HepG2 (cell line): ENCODE results near the gene SLX1A. TPM values are rescaled to one million over a fixed set of nuclear protein-coding genes. Genes with fewer than 3 reads are reported as not detected.
A peak's percentile ranks its signal among the peaks of the same experiment; 100 is the strongest.
"Not testable (repeated sequence)": the region's sequence is repeated elsewhere in the genome, so short reads cannot be mapped to it uniquely, and the experiment has no call there.

ENCODE experiments used
- ATAC-seq: fragments of 200-7000 bp; cut with Tn5 transposase; 3 replicates; pipeline ENCODE4 v1.9.1; 2020; ENCODE audit warnings: mild to moderate bottlenecking, moderate library complexity
- Bru-seq: library from RNA; stranded (reverse); fragments of 400-500 nt; gene quantifications from one replicate; lab custom pipeline; 2021; lab: Mats Ljungman, UMichigan
- BruChase-seq, 2 experiments: library from RNA; stranded (reverse); fragments of 400-500 nt; gene quantifications; one replicate each; lab custom pipeline; 2021; lab: Mats Ljungman, UMichigan
- BruUV-seq: library from RNA; stranded (reverse); fragments of 400-500 nt; replicated peaks from 2 replicates; lab custom pipeline; 2021; lab: Mats Ljungman, UMichigan
- CTCF ChIA-PET: fragments of 300-600 bp; formaldehyde crosslinking; extraction: SDS; loops from one replicate; lab custom pipeline; 2021; ENCODE audit warnings: low total read pairs, inconsistent platforms, low intra/inter-chr PET ratio; lab: Yijun Ruan, JAX
- POLR2A ChIA-PET: fragments of 350-600 bp; sonication (Branson Sonifier 250); formaldehyde crosslinking; loops from one replicate; lab custom pipeline; 2020; ENCODE audit warnings: antibody characterized with exemption, inconsistent platforms; lab: Yijun Ruan, JAX
- DNase-seq: peaks from one replicate; pipeline ENCODE4 v3.0.0-alpha.2; 2015; ENCODE audit warnings: low spot score
- FAIRE-seq: peaks from 3 replicates; lab custom pipeline; 2011; peaks lifted over from hg19 to GRCh38; lab: Jason Lieb, UNC
- H2AFZ ChIP-seq: one replicate; pipeline ENCODE4 v1.6.1; 2011; ENCODE audit warnings: low read length, inconsistent platforms
- H3K27ac ChIP-seq: fragments of 300-600 bp; 3 replicates; pipeline ENCODE4 v1.8.0; 2011; ENCODE audit warnings: mixed run types, mild to moderate bottlenecking, mixed read lengths, low read length, inconsistent platforms; ENCODE audit not compliant: insufficient read depth; ENCODE audit errors: extremely low read length
- H3K27me3 ChIP-seq, 2 experiments: fragments of 200-600 bp in 1 of 2; 2 replicates in 1 of 2; 3 replicates in 1 of 2; pipeline versions ENCODE4 v1.6.0 to v1.8.0; 2011; ENCODE audit warnings: low read length in 2 of 2, mild to moderate bottlenecking in 2 of 2, moderate library complexity in 2 of 2, inconsistent platforms in 1 of 2; ENCODE audit not compliant: insufficient read depth in 2 of 2, control insufficient read depth in 1 of 2
- H3K36me3 ChIP-seq, 2 experiments: fragments of 200-600 bp in 1 of 2; replicated peaks in 1 of 2; 2 replicates in 1 of 2; 3 replicates in 1 of 2; pipeline versions ENCODE4 v1.5.1 to v1.8.0; 2011; ENCODE audit warnings: low read length in 2 of 2, inconsistent platforms in 1 of 2; ENCODE audit not compliant: insufficient read depth in 2 of 2, control insufficient read depth in 1 of 2
- H3K4me1 ChIP-seq: 2 replicates; pipeline ENCODE4 v1.5.1; 2012; ENCODE audit warnings: low read length, inconsistent platforms; ENCODE audit not compliant: insufficient read depth
- H3K4me2 ChIP-seq: 2 replicates; pipeline ENCODE4 v1.6.0; 2011; ENCODE audit warnings: low read depth, low read length, inconsistent platforms
- H3K4me3 ChIP-seq, 3 experiments: fragments of 200-600 bp in 1 of 3; sonication (generic), shearing (Covaris generic) in 1 of 3; replicated peaks in 1 of 3; 2 replicates each; pipeline ENCODE4 v1.5.1; 2011 to 2016; ENCODE audit warnings: low read length in 3 of 3, inconsistent platforms in 2 of 3, low read depth in 2 of 3, mild to moderate bottlenecking in 2 of 3, control low read depth in 1 of 3, mixed read lengths in 1 of 3; ENCODE audit not compliant: insufficient read depth in 1 of 3
- H3K79me2 ChIP-seq: one replicate; pipeline ENCODE4 v1.6.1; 2011; ENCODE audit warnings: low read length, inconsistent platforms; ENCODE audit not compliant: insufficient read depth
- H3K9ac ChIP-seq: 2 replicates; pipeline ENCODE4 v1.6.0; 2011; ENCODE audit warnings: mild to moderate bottlenecking, low read depth, low read length, inconsistent platforms; ENCODE audit not compliant: insufficient read depth
- H3K9me3 ChIP-seq: 2 replicates; pipeline ENCODE4 v1.5.1; 2012; ENCODE audit warnings: mild to moderate bottlenecking, low read length
- H4K20me1 ChIP-seq: 2 replicates; pipeline ENCODE4 v1.6.0; 2011; ENCODE audit warnings: inconsistent platforms, mild to moderate bottlenecking, low read length, moderate library complexity; ENCODE audit not compliant: insufficient read depth
- BRCA1 ChIP-seq: sonication (generic); formaldehyde crosslinking; IDR thresholded peaks from 2 replicates; pipeline ENCODE4 v1.4.0; 2020; ENCODE audit warnings: missing genetic modification reagents
- TEAD3 ChIP-seq: optimal IDR thresholded peaks from 2 replicates; pipeline ENCODE3; 2016; ENCODE audit warnings: borderline replicate concordance
- WGBS: methylation state at CpG from one replicate; pipeline ENCODE4 v1.1.6; 2017; ENCODE audit warnings: low lambda C conversion rate; 5-methylcytosine and 5-hydroxymethylcytosine counted together
- in situ Hi-C: cut with HindIII; loops from 2 replicates; pipeline ENCODE4 v1.10.0; 2017; ENCODE audit warnings: low pct_unique_long_range_greater_than_20kb; ENCODE audit not compliant: extremely low pct_ligation_motif_present
- intact Hi-C: fragments of 100-400 bp; cut with micrococcal nuclease; formaldehyde crosslinking; loops from one replicate; pipeline ENCODE4 v1.10.0; 2022; ENCODE audit not compliant: unreplicated experiment
- long read RNA-seq, 2 experiments: library from RNA in 1 of 2; library from polyadenylated mRNA in 1 of 2; stranded (forward) in 1 of 2; unstranded in 1 of 2; transcript quantifications; one replicate each; pipeline ENCODE4 v2.0.0, GENCODE V29; 2019 to 2022
- polyA minus RNA-seq, 3 experiments: library from RNA; depleted of rRNA, polyadenylated mRNA; stranded (reverse); fragments of >200 nt; gene quantifications; 2 replicates each; pipeline ENCODE4 v1.2.3, GENCODE V29; 2011; ENCODE audit warnings: low replicate concordance in 1 of 3
- polyA plus RNA-seq, 8 experiments: library from polyadenylated mRNA; depleted of rRNA in 3 of 8; stranded (reverse) in 7 of 8; unstranded in 1 of 8; fragments of >200 nt; fragmentation: Illumina TruSeq in 4 of 8; extraction: Trizol in 4 of 8; gene quantifications; 2 replicates each; pipeline versions ENCODE4 v1.2.1 to v1.2.3, GENCODE V29; 2011 to 2016; ENCODE audit warnings: low read depth in 4 of 8, missing spikeins in 1 of 8, mixed read lengths in 1 of 8; ENCODE audit not compliant: insufficient read depth in 1 of 8
- total RNA-seq, 5 experiments: library from RNA; depleted of rRNA; stranded (reverse); fragments of >200 nt; fragmentation: Illumina TruSeq; extraction: Trizol; gene quantifications; 2 replicates each; pipeline ENCODE4 v1.2.3, GENCODE V29; 2016; ENCODE audit warnings: low read depth in 1 of 5
- TF ChIP-seq, protein P1 (sequence below): sonication (generic); formaldehyde crosslinking; IDR thresholded peaks from 2 replicates; pipeline ENCODE4 v1.5.0; 2020; ENCODE audit warnings: mild to moderate bottlenecking, missing genetic modification reagents

The SLX1A gene
- 13.4 and 37.1 TPM in 2 replicates for total RNA-seq (2016; rRNA removed; fragmentation: Illumina TruSeq; extraction: Trizol)
- 16.4 and 16.8 TPM in 2 replicates for total RNA-seq (2016; cell fraction: cytosol; rRNA removed; fragmentation: Illumina TruSeq; extraction: Trizol; ENCODE audit: low read depth)
- 19.5 and 33.4 TPM in 2 replicates for total RNA-seq (2016; cell fraction: insoluble cytoplasmic fraction; rRNA removed; fragmentation: Illumina TruSeq; extraction: Trizol)
- 13.8 and 16.7 TPM in 2 replicates for total RNA-seq (2016; cell fraction: membrane; rRNA removed; fragmentation: Illumina TruSeq; extraction: Trizol)
- 24.9 and 28.6 TPM in 2 replicates for total RNA-seq (2016; cell fraction: nucleus; rRNA removed; fragmentation: Illumina TruSeq; extraction: Trizol)
- polyA plus RNA-seq (2011; rRNA removed): 9.1 and 12.0 TPM in 2 replicates
- polyA plus RNA-seq (2011; cell fraction: cytosol; rRNA removed): 9.7 and 26.5 TPM in 2 replicates
- 98.2 and 122 TPM in 2 replicates for polyA plus RNA-seq (2011; cell fraction: nucleus; rRNA removed)
- polyA plus RNA-seq (2012): 29.1 and 36.0 TPM in 2 replicates
- 10.3 and 14.9 TPM in 2 replicates for polyA plus RNA-seq (2016; cell fraction: cytosol; fragmentation: Illumina TruSeq; extraction: Trizol; ENCODE audit: low read depth)
- 4.6 and 8.2 TPM in 2 replicates for polyA plus RNA-seq (2016; cell fraction: insoluble cytoplasmic fraction; fragmentation: Illumina TruSeq; extraction: Trizol; ENCODE audit: low read depth)
- polyA plus RNA-seq (2016; cell fraction: membrane; fragmentation: Illumina TruSeq; extraction: Trizol; ENCODE audit: low read depth): 7.4 and 12.1 TPM in 2 replicates
- polyA plus RNA-seq (2016; cell fraction: nucleus; fragmentation: Illumina TruSeq; extraction: Trizol; ENCODE audit: insufficient read depth, low read depth): 65.2 and 67.5 TPM in 2 replicates
- 5.1 and 5.8 TPM in 2 replicates for polyA minus RNA-seq (2011; rRNA and poly(A)+ RNA removed; ENCODE audit: low replicate concordance)
- 15.7 and 17.4 TPM in 2 replicates for polyA minus RNA-seq (2011; cell fraction: cytosol; rRNA and poly(A)+ RNA removed)
- 26.7 and 31.3 TPM in 2 replicates for polyA minus RNA-seq (2011; cell fraction: nucleus; rRNA and poly(A)+ RNA removed)
- percentile 42 among the genes with signal in this experiment for Bru-seq, nascent RNA
- percentile 57 among the genes with signal in this experiment for BruChase-seq, experiment 1, labeled RNA remaining after a 6-hour chase
- BruChase-seq, experiment 2, labeled RNA remaining after a 2-hour chase: percentile 51 among the genes with signal in this experiment
- long read RNA-seq, experiment 1, transcript SLX1A-201 (6 exons, 1,091 nt): major isoform, 80 of 86 reads
- long read RNA-seq, experiment 1, partial matches to known transcripts: 4 of 86 reads
- long read RNA-seq, experiment 1, other reads (novel, unspliced or antisense): 1 of 86 reads
- long read RNA-seq, experiment 2, transcript SLX1A-201 (6 exons, 1,091 nt): major isoform, 103 of 121 reads
- long read RNA-seq, experiment 2, partial matches to known transcripts: 11 of 121 reads
- long read RNA-seq, experiment 2, other reads (novel, unspliced or antisense): 5 of 121 reads

GRCh38 chr16:30193615-30194014 lies at the start of gene SLX1A, which contains the start of gene BOLA2B:
Gene SLX1A, plus strand, starts transcription at chr16:30193875. Its CDS starts 210 bp downstream, at chr16:30194085.
Gene BOLA2B, minus strand, starts transcription at chr16:30193666. Its CDS starts 71 bp downstream, at chr16:30193595.
- WGBS: no CpG with 5 or more reads among the region's 34 CpGs
- in situ Hi-C loops, CTCF ChIA-PET, DNase-seq, H3K79me2 ChIP-seq, POLR2A ChIA-PET, H3K36me3 ChIP-seq, BruUV-seq, H3K9me3 ChIP-seq, H4K20me1 ChIP-seq, H3K4me1 ChIP-seq, H3K27ac ChIP-seq, H3K27me3 ChIP-seq, H2AFZ ChIP-seq, intact Hi-C loops: not testable (repeated sequence)
- FAIRE-seq (peak; percentile 97), ATAC-seq (peak; percentile 93)
- Histone ChIP-seq H3K4me2 (peak within 1 kb of the TSS; percentile 61), H3K9ac (peak within 1 kb of the TSS; percentile 29; the same call in 1 of the 2 replicates), H3K4me3 (peak within 1 kb of the TSS in 2 of 3 experiments; percentile 60 to 71; a peak in 3 of 6 replicates)

- no TSS peak for BruUV-seq
- CTCF ChIA-PET: no interaction called here
- in situ Hi-C loops: no loop called here
Observed at GRCh38 chr16:30144017-30144416, 49.7 kb upstream of the SLX1A start.

More at GRCh38 chr16:30144017-30144416, 49.7 kb upstream of the SLX1A start:
- no peaks in the 10 kb centered on the region for H3K27me3 ChIP-seq
- FAIRE-seq: no peak
- intact Hi-C loops: no loop called here
- no peaks in the 10 kb centered on the region for H3K79me2 ChIP-seq
- H3K4me1 ChIP-seq: peaks cover 54% of the 10 kb centered on the region
- TF ChIP-seq TEAD3 (peak; percentile 73), BRCA1 (CRISPR knock-in tag) (no peak)
- TF ChIP-seq, protein P1, sequence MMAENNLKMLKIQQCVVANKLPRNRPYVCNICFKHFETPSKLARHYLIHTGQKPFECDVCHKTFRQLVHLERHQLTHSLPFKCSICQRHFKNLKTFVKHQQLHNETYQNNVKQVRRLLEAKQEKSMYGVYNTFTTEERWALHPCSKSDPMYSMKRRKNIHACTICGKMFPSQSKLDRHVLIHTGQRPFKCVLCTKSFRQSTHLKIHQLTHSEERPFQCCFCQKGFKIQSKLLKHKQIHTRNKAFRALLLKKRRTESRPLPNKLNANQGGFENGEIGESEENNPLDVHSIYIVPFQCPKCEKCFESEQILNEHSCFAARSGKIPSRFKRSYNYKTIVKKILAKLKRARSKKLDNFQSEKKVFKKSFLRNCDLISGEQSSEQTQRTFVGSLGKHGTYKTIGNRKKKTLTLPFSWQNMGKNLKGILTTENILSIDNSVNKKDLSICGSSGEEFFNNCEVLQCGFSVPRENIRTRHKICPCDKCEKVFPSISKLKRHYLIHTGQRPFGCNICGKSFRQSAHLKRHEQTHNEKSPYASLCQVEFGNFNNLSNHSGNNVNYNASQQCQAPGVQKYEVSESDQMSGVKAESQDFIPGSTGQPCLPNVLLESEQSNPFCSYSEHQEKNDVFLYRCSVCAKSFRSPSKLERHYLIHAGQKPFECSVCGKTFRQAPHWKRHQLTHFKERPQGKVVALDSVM (CRISPR knock-in tag): peak; percentile 95
- no peaks in the 10 kb centered on the region for H3K36me3 ChIP-seq
- no peak for DNase-seq
- ATAC-seq: no peak
- H3K4me3 ChIP-seq: no peak overlapping the region
- no peaks in the 10 kb centered on the region for H4K20me1 ChIP-seq
- peaks cover 4% of the 10 kb centered on the region for H3K9me3 ChIP-seq
- H3K27ac ChIP-seq: no peak overlapping the region
- H3K9ac ChIP-seq: no peak overlapping the region
- no peak overlapping the region for H2AFZ ChIP-seq
- POLR2A ChIA-PET: no interaction called here
- H3K4me2 ChIP-seq: no peak overlapping the region
